ENCODE results near the gene THAP11. TPM values are rescaled to one million over a fixed set of nuclear protein-coding genes. Genes with fewer than 3 reads are reported as not detected.
A peak's percentile ranks its signal among the peaks of the same experiment; 100 is the strongest.

Gene THAP11
- total and polyA plus RNA-seq, 2 of the 13 experiments (the other 11 are each of a cell fraction or from before 2014, with no cell fraction given): 44.2 to 53.4 TPM

DNA sequence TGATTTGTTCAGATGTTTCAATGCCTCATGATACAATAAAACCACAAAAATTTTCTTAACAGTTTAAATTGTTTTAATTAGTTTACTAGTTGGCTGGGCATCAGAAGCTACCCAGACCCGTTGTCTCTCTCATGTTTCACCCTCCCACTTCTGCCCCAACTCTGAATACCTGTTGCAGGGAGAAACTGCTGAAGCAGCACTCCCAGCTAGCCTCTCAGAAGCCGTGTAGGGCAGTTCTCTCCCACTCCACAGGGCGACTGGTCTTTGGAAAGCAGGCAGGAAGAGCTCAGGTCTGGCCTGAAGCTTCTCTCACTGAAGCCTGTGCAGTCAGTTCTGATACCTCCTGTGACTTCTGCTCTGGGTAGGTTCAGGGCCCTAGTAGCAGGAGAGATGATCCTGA is 29.1 kb downstream of the THAP11 start:
- Histone ChIP-seq H3K27ac (ENCODE audit: extremely low read length, insufficient read depth, low read length) (no peak overlapping the region), H3K4me3 (replicated peaks in 1 of 3; ENCODE audit: insufficient read depth in 1 of 3, low read depth in 2 of 3, low read length in 3 of 3) (no peak overlapping the region), H3K4me1 (ENCODE audit: insufficient read depth, low read length) (peaks cover 30% of the 10 kb centered on the region), H3K9ac (ENCODE audit: insufficient read depth, low read depth, low read length) (no peak overlapping the region), H3K9me3 (ENCODE audit: low read length) (no peaks in the 10 kb centered on the region), H3K36me3 (replicated peaks in 1 of 2; ENCODE audit: control insufficient read depth in 1 of 2, insufficient read depth in 2 of 2, low read length in 2 of 2) (peaks cover 29 to 62% of the 10 kb centered on the region in 2 experiments), H4K20me1 (ENCODE audit: insufficient read depth, low read length) (peaks cover 15% of the 10 kb centered on the region), H3K27me3 (ENCODE audit: control insufficient read depth in 1 of 2, insufficient read depth in 2 of 2, low read length in 2 of 2) (no peaks in the 10 kb centered on the region; a peak in 1 of 5 replicates), H3K4me2 (ENCODE audit: low read depth, low read length) (no peak overlapping the region), H3K79me2 (ENCODE audit: insufficient read depth, low read length) (peaks cover 30% of the 10 kb centered on the region), H2AFZ (ENCODE audit: low read length) (no peak overlapping the region)
- POLR2A ChIA-PET: interaction anchor here (1.0 kb wide), 1 partner anchor 25 kb away, joined by 4 read pairs; the partner anchor contains the start of gene NUTF2
- whole genome bisulfite sequencing (ENCODE audit: low lambda C conversion rate): 89% methylated on average over 3 of the region's 3 CpGs
- ATAC-seq (no peak), DNase-seq (ENCODE audit: low spot score) (no peak), FAIRE-seq (no peak)
- CTCF ChIA-PET (ENCODE audit: low intra/inter-chr PET ratio, low total read pairs): no interaction called here
- intact Hi-C loops (cut with micrococcal nuclease; ENCODE audit: unreplicated experiment): loop anchor here (5.0 kb wide), 1 partner anchor 1334 kb away; no protein-coding TSS in a partner anchor
- in situ Hi-C loops (cut with HindIII; ENCODE audit: extremely low pct_ligation_motif_present, low pct_unique_long_range_greater_than_20kb): no loop called here
- BruUV-seq (replicated peaks): no TSS peak
- TF ChIP-seq SETDB1 (CRISPR knock-in tag; IDR thresholded peaks at IDR 0.05; ENCODE audit: borderline replicate concordance): no peak
- peak; percentile 58 to 61 for TF ChIP-seq MAFK (conservative IDR thresholded peaks at IDR 0.05 in 1 of 2, IDR thresholded peaks at IDR 0.05 in 1 of 2; ENCODE audit: low read length in 2 of 2)
- peak; percentile 50 for TF ChIP-seq MAFF (IDR thresholded peaks at IDR 0.05; ENCODE audit: low read depth, low read length)

DNA sequence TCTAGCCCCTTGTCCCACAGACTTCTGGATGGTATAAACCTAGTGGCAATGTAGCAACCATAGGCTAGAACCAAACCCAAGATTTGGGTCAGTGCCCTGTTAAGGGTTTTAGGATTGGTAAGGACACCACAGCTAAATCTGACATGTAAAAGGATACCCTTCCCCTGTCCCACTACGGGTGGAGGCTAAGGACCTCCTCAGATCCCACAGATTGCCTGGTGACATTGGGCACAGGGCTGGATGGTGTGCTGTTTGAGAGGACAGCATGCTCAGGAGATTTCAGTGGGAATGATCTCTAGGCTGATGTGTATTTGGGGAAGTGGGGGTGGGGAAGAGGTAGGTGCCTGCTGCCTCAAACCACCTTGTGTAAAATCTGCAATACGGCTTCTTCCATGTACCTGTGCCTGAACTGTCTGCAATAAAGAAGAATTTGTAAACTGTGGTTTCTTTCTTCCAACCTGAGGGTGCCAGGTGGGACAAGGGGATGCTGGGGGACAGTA is 30.1 kb downstream of the THAP11 start:
- ATAC-seq (no peak; the same call in 2 of the 3 replicates), DNase-seq (ENCODE audit: low spot score) (no peak), FAIRE-seq (no peak)
- H3K4me2 ChIP-seq (ENCODE audit: low read depth, low read length): peak overlapping the region; percentile 91
- H2AFZ ChIP-seq (ENCODE audit: low read length): no peak overlapping the region
- intact Hi-C loops (cut with micrococcal nuclease; ENCODE audit: unreplicated experiment): loop anchor here (5.0 kb wide), 1 partner anchor 1335 kb away; no protein-coding TSS in a partner anchor
- in situ Hi-C loops (cut with HindIII; ENCODE audit: extremely low pct_ligation_motif_present, low pct_unique_long_range_greater_than_20kb): no loop called here
- TF ChIP-seq, protein P1, sequence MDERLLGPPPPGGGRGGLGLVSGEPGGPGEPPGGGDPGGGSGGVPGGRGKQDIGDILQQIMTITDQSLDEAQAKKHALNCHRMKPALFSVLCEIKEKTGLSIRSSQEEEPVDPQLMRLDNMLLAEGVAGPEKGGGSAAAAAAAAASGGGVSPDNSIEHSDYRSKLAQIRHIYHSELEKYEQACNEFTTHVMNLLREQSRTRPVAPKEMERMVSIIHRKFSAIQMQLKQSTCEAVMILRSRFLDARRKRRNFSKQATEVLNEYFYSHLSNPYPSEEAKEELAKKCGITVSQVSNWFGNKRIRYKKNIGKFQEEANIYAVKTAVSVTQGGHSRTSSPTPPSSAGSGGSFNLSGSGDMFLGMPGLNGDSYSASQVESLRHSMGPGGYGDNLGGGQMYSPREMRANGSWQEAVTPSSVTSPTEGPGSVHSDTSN (CRISPR knock-in tag; IDR thresholded peaks at IDR 0.05): 0 out of 2 replicates have a peak, but pooled peaks have one; percentile 5
- TF ChIP-seq ZNF468 (CRISPR knock-in tag; IDR thresholded peaks at IDR 0.05): peak; percentile 1; the same call in 1 of the 2 replicates
- peak; percentile 55 for TF ChIP-seq RBM22 (optimal IDR thresholded peaks at IDR 0.05; ENCODE audit: low read length)
- TF ChIP-seq POLR2AphosphoS5 (IDR thresholded peaks at IDR 0.05; ENCODE audit: low read depth, low read length): 0 out of 2 replicates have a peak, but pooled peaks have one; percentile 14
- no peak for TF ChIP-seq PAF1 (CRISPR knock-in tag; IDR thresholded peaks at IDR 0.05)
- no peak for TF ChIP-seq ZNF264 (CRISPR knock-in tag; IDR thresholded peaks at IDR 0.05)
- TF ChIP-seq, protein P2, sequence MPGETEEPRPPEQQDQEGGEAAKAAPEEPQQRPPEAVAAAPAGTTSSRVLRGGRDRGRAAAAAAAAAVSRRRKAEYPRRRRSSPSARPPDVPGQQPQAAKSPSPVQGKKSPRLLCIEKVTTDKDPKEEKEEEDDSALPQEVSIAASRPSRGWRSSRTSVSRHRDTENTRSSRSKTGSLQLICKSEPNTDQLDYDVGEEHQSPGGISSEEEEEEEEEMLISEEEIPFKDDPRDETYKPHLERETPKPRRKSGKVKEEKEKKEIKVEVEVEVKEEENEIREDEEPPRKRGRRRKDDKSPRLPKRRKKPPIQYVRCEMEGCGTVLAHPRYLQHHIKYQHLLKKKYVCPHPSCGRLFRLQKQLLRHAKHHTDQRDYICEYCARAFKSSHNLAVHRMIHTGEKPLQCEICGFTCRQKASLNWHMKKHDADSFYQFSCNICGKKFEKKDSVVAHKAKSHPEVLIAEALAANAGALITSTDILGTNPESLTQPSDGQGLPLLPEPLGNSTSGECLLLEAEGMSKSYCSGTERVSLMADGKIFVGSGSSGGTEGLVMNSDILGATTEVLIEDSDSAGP (CRISPR knock-in tag; IDR thresholded peaks at IDR 0.05; ENCODE audit: borderline replicate concordance): no peak
- no peak for TF ChIP-seq TAF1 (CRISPR knock-in tag; IDR thresholded peaks at IDR 0.05)
- no peaks in the 10 kb centered on the region for H3K9me3 ChIP-seq (ENCODE audit: low read length)
- POLR2A ChIA-PET: interaction anchor here (1.0 to 1.3 kb wide), 2 partner anchors 14 to 26 kb away, joined by 4 to 6 read pairs; partner anchors contain the start of gene NUTF2
- no peaks in the 10 kb centered on the region; a peak in 1 of 5 replicates for H3K27me3 ChIP-seq (ENCODE audit: control insufficient read depth in 1 of 2, insufficient read depth in 2 of 2, low read length in 2 of 2)
- H3K9ac ChIP-seq (ENCODE audit: insufficient read depth, low read depth, low read length): peak overlapping the region; percentile 85; the same call in 1 of the 2 replicates
- H3K36me3 ChIP-seq (replicated peaks in 1 of 2; ENCODE audit: control insufficient read depth in 1 of 2, insufficient read depth in 2 of 2, low read length in 2 of 2): peaks cover 37 to 62% of the 10 kb centered on the region in 2 experiments
- H3K79me2 ChIP-seq (ENCODE audit: insufficient read depth, low read length): peaks cover 31% of the 10 kb centered on the region
- 94% methylated on average over 2 of the region's 2 CpGs for WGBS (ENCODE audit: low lambda C conversion rate)
- peaks cover 30% of the 10 kb centered on the region for H3K4me1 ChIP-seq (ENCODE audit: insufficient read depth, low read length)
- H4K20me1 ChIP-seq (ENCODE audit: insufficient read depth, low read length): peaks cover 15% of the 10 kb centered on the region
- H3K27ac ChIP-seq (ENCODE audit: extremely low read length, insufficient read depth, low read length): peak overlapping the region; percentile 66
- no TSS peak for BruUV-seq (replicated peaks)
- CTCF ChIA-PET (ENCODE audit: low intra/inter-chr PET ratio, low total read pairs): interaction anchor here (2.9 kb wide), 1 partner anchor 56 kb away, joined by 18 read pairs; no protein-coding TSS in a partner anchor
- H3K4me3 ChIP-seq (replicated peaks in 1 of 3; ENCODE audit: insufficient read depth in 1 of 3, low read depth in 2 of 3, low read length in 3 of 3): peak overlapping the region in 1 of 3 experiments; percentile 98; a peak in 1 of 6 replicates

All from HepG2 (cell line).